ENCODE measurements around the gene TMEM132C. TPM values are rescaled to one million over a fixed set of nuclear protein-coding genes. Genes with fewer than 3 reads are reported as not detected.

TMEM132C gene
- total RNA-seq, 3 donors from 2014 or later (not counting 1 experiment from before 2014, with no cell fraction given): 0.08 to 0.41 TPM; not detected in 1

DNA sequence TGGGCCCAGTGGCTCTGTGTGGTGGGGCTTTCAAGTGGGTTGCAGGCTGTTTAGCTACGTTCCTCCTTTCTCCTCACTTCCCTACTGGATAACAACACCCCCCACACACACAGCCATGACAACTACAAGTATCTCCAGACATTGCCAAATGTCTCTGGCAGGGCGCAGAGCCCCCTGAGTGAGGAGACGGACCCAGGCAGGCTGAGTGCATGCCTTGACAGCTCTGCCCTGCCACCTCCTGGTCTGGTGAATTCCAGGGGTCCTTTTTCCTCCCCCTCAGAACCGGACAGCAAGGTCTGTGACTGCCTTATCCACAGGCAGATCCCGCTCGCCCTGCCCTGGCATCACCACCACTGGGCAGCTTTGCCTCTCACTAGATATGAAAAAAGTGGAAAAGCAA, 276.5 kb downstream of the TMEM132C start:
- no peak overlapping the region for H3K27ac ChIP-seq (ENCODE audit: low read length)

DNA sequence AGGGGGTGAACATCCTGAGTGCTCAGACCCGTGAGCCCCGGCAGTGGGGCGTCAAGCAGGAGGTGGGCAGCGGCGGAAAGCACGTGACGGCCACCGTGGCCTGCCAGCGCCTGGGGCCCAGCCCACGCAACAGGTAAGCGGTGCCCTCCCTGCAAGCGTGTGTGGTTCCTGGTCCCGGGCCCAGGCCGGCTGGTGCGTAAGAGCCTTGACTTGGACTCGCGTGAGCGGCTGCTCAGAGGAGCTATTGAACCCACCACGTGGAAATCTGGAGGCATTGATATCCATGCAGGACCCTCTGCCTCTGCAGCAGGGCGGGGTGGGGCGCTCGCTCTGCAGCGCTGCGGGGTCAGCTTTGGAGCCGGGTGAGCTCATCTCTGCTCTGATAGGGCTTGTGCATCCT, 277.0 kb downstream of the TMEM132C start:
- Mint-ChIP-seq H3K27ac (no peak overlapping the region), H3K9me3 (no peaks in the 10 kb centered on the region), H3K4me1 (no peaks in the 10 kb centered on the region), H3K36me3 (no peaks in the 10 kb centered on the region), H3K4me3 (no peak overlapping the region), H3K27me3 (ENCODE audit: low read depth in 2 of 2) (peaks cover 14 to 22% of the 10 kb centered on the region in 2 donors)
- Histone ChIP-seq H3K9me3 (ENCODE audit: control insufficient read depth, insufficient read depth, low read length) (no peaks in the 10 kb centered on the region), H3K4me3 (ENCODE audit: low read length) (no peak overlapping the region), H3K36me3 (ENCODE audit: control insufficient read depth, insufficient read depth, low read length) (no peaks in the 10 kb centered on the region), H3K4me1 (ENCODE audit: control insufficient read depth, insufficient read depth, low read length) (no peaks in the 10 kb centered on the region), H3K27me3 (ENCODE audit: control insufficient read depth, insufficient read depth, low read length) (no peaks in the 10 kb centered on the region), H3K27ac (ENCODE audit: low read length) (no peak overlapping the region)
- TF ChIP-seq, protein P1, sequence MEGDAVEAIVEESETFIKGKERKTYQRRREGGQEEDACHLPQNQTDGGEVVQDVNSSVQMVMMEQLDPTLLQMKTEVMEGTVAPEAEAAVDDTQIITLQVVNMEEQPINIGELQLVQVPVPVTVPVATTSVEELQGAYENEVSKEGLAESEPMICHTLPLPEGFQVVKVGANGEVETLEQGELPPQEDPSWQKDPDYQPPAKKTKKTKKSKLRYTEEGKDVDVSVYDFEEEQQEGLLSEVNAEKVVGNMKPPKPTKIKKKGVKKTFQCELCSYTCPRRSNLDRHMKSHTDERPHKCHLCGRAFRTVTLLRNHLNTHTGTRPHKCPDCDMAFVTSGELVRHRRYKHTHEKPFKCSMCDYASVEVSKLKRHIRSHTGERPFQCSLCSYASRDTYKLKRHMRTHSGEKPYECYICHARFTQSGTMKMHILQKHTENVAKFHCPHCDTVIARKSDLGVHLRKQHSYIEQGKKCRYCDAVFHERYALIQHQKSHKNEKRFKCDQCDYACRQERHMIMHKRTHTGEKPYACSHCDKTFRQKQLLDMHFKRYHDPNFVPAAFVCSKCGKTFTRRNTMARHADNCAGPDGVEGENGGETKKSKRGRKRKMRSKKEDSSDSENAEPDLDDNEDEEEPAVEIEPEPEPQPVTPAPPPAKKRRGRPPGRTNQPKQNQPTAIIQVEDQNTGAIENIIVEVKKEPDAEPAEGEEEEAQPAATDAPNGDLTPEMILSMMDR (IDR thresholded peaks at IDR 0.05): no peak
- DNase-seq: no peak
- intact Hi-C loops (cut with micrococcal nuclease): no loop called here
- ATAC-seq: no peak
- WGBS (ENCODE audit: insufficient coverage): 92% methylated on average over 25 of the region's 25 CpGs

More for the DNA sequence above, 276.5 kb downstream of the TMEM132C start:
- DNase-seq (no peak), ATAC-seq (no peak)
- no peaks in the 10 kb centered on the region for H3K9me3 ChIP-seq (ENCODE audit: control insufficient read depth, insufficient read depth, low read length)
- 65% methylated on average over 6 of the region's 6 CpGs for WGBS (ENCODE audit: insufficient coverage)
- no peaks in the 10 kb centered on the region for H3K4me1 ChIP-seq (ENCODE audit: control insufficient read depth, insufficient read depth, low read length)
- Mint-ChIP-seq H3K27me3 (ENCODE audit: low read depth in 2 of 2) (peaks cover 14 to 19% of the 10 kb centered on the region in 2 donors), H3K4me3 (no peak overlapping the region), H3K9me3 (no peaks in the 10 kb centered on the region), H3K36me3 (no peaks in the 10 kb centered on the region), H3K4me1 (no peaks in the 10 kb centered on the region), H3K27ac (no peak overlapping the region)
- H3K27me3 ChIP-seq (ENCODE audit: control insufficient read depth, insufficient read depth, low read length): no peaks in the 10 kb centered on the region
- H3K4me3 ChIP-seq (ENCODE audit: low read length): no peak overlapping the region
- intact Hi-C loops (cut with micrococcal nuclease): no loop called here
- H3K36me3 ChIP-seq (ENCODE audit: control insufficient read depth, insufficient read depth, low read length): no peaks in the 10 kb centered on the region
- TF ChIP-seq, protein P1 (IDR thresholded peaks at IDR 0.05): no peak

DNA sequence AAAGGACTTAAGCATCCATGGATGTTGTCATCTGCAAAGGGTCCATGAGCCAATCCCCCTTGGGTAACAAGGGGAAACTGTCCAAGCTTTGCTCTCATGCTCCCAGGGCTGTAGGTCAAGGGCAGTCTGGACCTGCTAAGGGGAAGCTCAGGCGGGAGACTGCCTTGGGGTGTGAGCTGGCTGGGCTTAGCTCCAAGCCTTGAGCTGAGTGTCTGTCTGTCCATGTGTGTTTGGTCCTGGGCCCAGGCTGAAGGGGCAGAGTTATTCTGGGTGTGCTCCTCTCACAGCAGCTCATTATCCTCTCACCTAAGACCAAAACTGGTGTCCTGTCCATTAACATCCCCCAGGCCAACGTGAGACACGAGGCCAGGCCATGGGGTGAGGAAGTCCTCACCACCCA, 282.0 kb downstream of the TMEM132C start:
- H3K9me3 ChIP-seq (ENCODE audit: control insufficient read depth, insufficient read depth, low read length): no peaks in the 10 kb centered on the region
- peaks cover 16 to 38% of the 10 kb centered on the region in 2 donors for H3K27me3 Mint-ChIP-seq (ENCODE audit: low read depth in 2 of 2)

More for the DNA sequence above, 282.0 kb downstream of the TMEM132C start:
- no peak overlapping the region for H3K27ac ChIP-seq (ENCODE audit: low read length)
- H3K9me3 Mint-ChIP-seq: no peaks in the 10 kb centered on the region
- H3K4me3 ChIP-seq (ENCODE audit: low read length): no peak overlapping the region
- no peak for ATAC-seq
- no peaks in the 10 kb centered on the region for H3K4me1 ChIP-seq (ENCODE audit: control insufficient read depth, insufficient read depth, low read length)
- no peaks in the 10 kb centered on the region for H3K36me3 ChIP-seq (ENCODE audit: control insufficient read depth, insufficient read depth, low read length)
- no peaks in the 10 kb centered on the region for H3K36me3 Mint-ChIP-seq
- TF ChIP-seq, protein P1 (IDR thresholded peaks at IDR 0.05): no peak
- DNase-seq: no peak
- H3K4me3 Mint-ChIP-seq: no peak overlapping the region
- H3K4me1 Mint-ChIP-seq: no peaks in the 10 kb centered on the region
- no peak overlapping the region for H3K27ac Mint-ChIP-seq
- 87% methylated on average over 1 of the region's 3 CpGs for WGBS (ENCODE audit: insufficient coverage)
- H3K27me3 ChIP-seq (ENCODE audit: control insufficient read depth, insufficient read depth, low read length): no peaks in the 10 kb centered on the region
- intact Hi-C loops (cut with micrococcal nuclease): no loop called here

Measured in natural killer cell (primary cell).